H1 (cell line): Measurements from ENCODE around the gene RUVBL1. TPM values are rescaled to one million over a fixed set of nuclear protein-coding genes. Genes with fewer than 3 reads are reported as not detected.

Source experiments
- CTCF ChIA-PET: fragments of 300-600 bp; sonication (Branson Sonifier 250); formaldehyde crosslinking; loops from one replicate; lab custom pipeline; 2021; ENCODE audit not compliant: partially characterized antibody; lab: Charles Lee
- POLR2A ChIA-PET: fragments of 300-600 bp; sonication (Branson Sonifier 250); formaldehyde crosslinking; loops from one replicate; lab custom pipeline; 2021; ENCODE audit warnings: inconsistent platforms; ENCODE audit not compliant: partially characterized antibody; lab: Charles Lee
- DNase-seq, 2 experiments: peaks; one replicate each; pipeline versions ENCODE4 v3.0.0 to v3.0.0-alpha.2; 2010 to 2022; ENCODE audit warnings: low spot score in 2 of 2, low read depth in 1 of 2, mixed read lengths in 1 of 2
- FAIRE-seq: peaks from 2 replicates; lab custom pipeline; 2011; peaks lifted over from hg19 to GRCh38; lab: Jason Lieb, UNC
- H2AFZ ChIP-seq: 2 replicates; pipeline ENCODE4 v1.8.1; 2012; ENCODE audit warnings: low read length, inconsistent platforms
- H2AK5ac ChIP-seq: 2 replicates; pipeline ENCODE4 v1.6.1; 2013; ENCODE audit warnings: low read depth, low read length
- H2BK120ac ChIP-seq: replicated peaks from 2 replicates; pipeline ENCODE3; 2013; ENCODE audit warnings: low read depth, low read length, inconsistent platforms
- H2BK12ac ChIP-seq: 2 replicates; pipeline ENCODE4 v1.6.1; 2013; ENCODE audit warnings: low read depth, low read length
- H2BK15ac ChIP-seq: 2 replicates; pipeline ENCODE4 v1.6.1; 2013; ENCODE audit warnings: low read length
- H2BK20ac ChIP-seq: 2 replicates; pipeline ENCODE4 v1.6.1; 2013; ENCODE audit warnings: low read length
- H2BK5ac ChIP-seq: 2 replicates; pipeline ENCODE4 v1.6.1; 2013; ENCODE audit warnings: low read depth, low read length
- H3K14ac ChIP-seq: 2 replicates; pipeline ENCODE4 v1.6.1; 2013; ENCODE audit warnings: inconsistent platforms; ENCODE audit not compliant: insufficient read length
- H3K18ac ChIP-seq: 2 replicates; pipeline ENCODE4 v1.6.1; 2013; ENCODE audit warnings: low read length; ENCODE audit errors: extremely low read depth
- H3K23ac ChIP-seq: 2 replicates; pipeline ENCODE4 v1.6.1; 2013; ENCODE audit warnings: inconsistent platforms; ENCODE audit not compliant: insufficient read length
- H3K23me2 ChIP-seq: 2 replicates; pipeline ENCODE4 v1.6.1; 2013; ENCODE audit warnings: low read depth, low read length
- H3K27ac ChIP-seq: 2 replicates; pipeline ENCODE4 v1.6.1; 2011; ENCODE audit warnings: low read depth, low read length, inconsistent platforms
- H3K27me3 ChIP-seq, 4 experiments: replicated peaks in 1 of 4; 1 replicate in 1 of 4; 2 replicates in 3 of 4; pipeline versions ENCODE4 v1.6.1 to v1.8.1; 2011 to 2013; ENCODE audit warnings: low read length in 3 of 4, mild to moderate bottlenecking in 3 of 4, inconsistent platforms in 2 of 4, mixed read lengths in 2 of 4, moderate library complexity in 1 of 4; ENCODE audit not compliant: control insufficient read depth in 3 of 4, insufficient read depth in 3 of 4; ENCODE audit errors: extremely low read depth in 1 of 4
- H3K36me3 ChIP-seq, 4 experiments: 2 replicates each; pipeline versions ENCODE4 v1.6.1 to v1.8.1; 2011 to 2013; ENCODE audit warnings: mild to moderate bottlenecking in 4 of 4, low read length in 3 of 4, moderate library complexity in 2 of 4, control low read depth in 1 of 4, inconsistent platforms in 1 of 4; ENCODE audit not compliant: insufficient read depth in 4 of 4, control insufficient read depth in 2 of 4
- H3K4ac ChIP-seq: replicated peaks from 2 replicates; pipeline ENCODE3; 2013; ENCODE audit warnings: low read length, low read depth, mixed read lengths, inconsistent platforms; ENCODE audit not compliant: insufficient read length
- H3K4me1 ChIP-seq, 4 experiments: replicated peaks in 1 of 4; 1 replicate in 1 of 4; 2 replicates in 3 of 4; pipeline versions ENCODE4 v1.6.1 to v1.8.1; 2011 to 2013; ENCODE audit warnings: low read length in 3 of 4, inconsistent platforms in 2 of 4, mixed read lengths in 1 of 4; ENCODE audit not compliant: insufficient read depth in 4 of 4, control insufficient read depth in 3 of 4
- H3K4me2 ChIP-seq, 2 experiments: 2 replicates each; pipeline versions ENCODE4 v1.6.1 to v1.8.1; 2011 to 2013; ENCODE audit warnings: low read depth in 2 of 2, low read length in 2 of 2, control low read depth in 1 of 2, inconsistent platforms in 1 of 2, mild to moderate bottlenecking in 1 of 2; ENCODE audit not compliant: insufficient read depth in 1 of 2
- H3K4me3 ChIP-seq, 4 experiments: fragments of 200-600, 300-600 bp in 1 of 4; sonication (generic), shearing (Covaris generic), sonication (Bioruptor Twin) in 1 of 4; 2 replicates each; pipeline versions ENCODE4 v1.5.1 to v1.8.1; 2011 to 2016; ENCODE audit warnings: low read length in 4 of 4, low read depth in 3 of 4, control low read depth in 2 of 4, inconsistent platforms in 2 of 4, mild to moderate bottlenecking in 2 of 4, mixed read lengths in 1 of 4, moderate library complexity in 1 of 4; ENCODE audit not compliant: insufficient read depth in 2 of 4; ENCODE audit errors: extremely low read depth in 1 of 4
- H3K56ac ChIP-seq: replicated peaks from 2 replicates; pipeline ENCODE3; 2013; ENCODE audit warnings: low read depth, mild to moderate bottlenecking, mixed read lengths, low read length, inconsistent platforms; ENCODE audit not compliant: insufficient read length
- H3K79me1 ChIP-seq: 2 replicates; pipeline ENCODE4 v1.6.1; 2013; ENCODE audit warnings: low read depth, low read length, control low read depth
- H3K79me2 ChIP-seq, 2 experiments: 2 replicates each; pipeline versions ENCODE4 v1.6.1 to v1.8.1; 2012 to 2013; ENCODE audit warnings: low read length in 2 of 2, mild to moderate bottlenecking in 2 of 2, inconsistent platforms in 1 of 2; ENCODE audit not compliant: insufficient read depth in 2 of 2, control insufficient read depth in 1 of 2
- H3K9ac ChIP-seq, 4 experiments: replicated peaks in 1 of 4; 1 replicate in 1 of 4; 2 replicates in 3 of 4; pipeline versions ENCODE4 v1.6.1 to v1.8.1; 2011 to 2013; ENCODE audit warnings: low read depth in 3 of 4, low read length in 3 of 4, control low read depth in 2 of 4, mild to moderate bottlenecking in 2 of 4, moderate library complexity in 2 of 4, inconsistent platforms in 1 of 4; ENCODE audit errors: extremely low read depth in 1 of 4
- H3K9me3 ChIP-seq, 2 experiments: 2 replicates each; pipeline versions ENCODE4 v1.6.1 to v1.8.1; 2012 to 2013; ENCODE audit warnings: mild to moderate bottlenecking in 2 of 2, moderate library complexity in 2 of 2, control low read depth in 1 of 2, inconsistent platforms in 1 of 2, low read depth in 1 of 2, low read length in 1 of 2, mixed read lengths in 1 of 2; ENCODE audit not compliant: insufficient read depth in 2 of 2
- H4K20me1 ChIP-seq, 2 experiments: replicated peaks in 1 of 2; 2 replicates each; pipeline versions ENCODE3 to v1.8.1; 2011 to 2013; ENCODE audit warnings: inconsistent platforms in 2 of 2, low read length in 2 of 2, mild to moderate bottlenecking in 1 of 2; ENCODE audit not compliant: insufficient read depth in 2 of 2, control insufficient read depth in 1 of 2
- H4K5ac ChIP-seq: 2 replicates; pipeline ENCODE4 v1.6.1; 2013; ENCODE audit warnings: low read length, low read depth, mixed read lengths, inconsistent platforms; ENCODE audit not compliant: insufficient read length
- H4K8ac ChIP-seq: 2 replicates; pipeline ENCODE4 v1.8.0; 2013; ENCODE audit warnings: mild to moderate bottlenecking, moderate library complexity, low read length, inconsistent platforms; ENCODE audit not compliant: insufficient read depth; ENCODE audit errors: extremely low read depth
- H4K91ac ChIP-seq: replicated peaks from 2 replicates; pipeline ENCODE3; 2013; ENCODE audit warnings: low read length, mixed read lengths, inconsistent platforms; ENCODE audit not compliant: insufficient read length
- BACH1 ChIP-seq: IDR thresholded peaks from 2 replicates; pipeline ENCODE4 v1.6.1; 2012; ENCODE audit warnings: low read length, improper control_type of control experiment
- CTCF ChIP-seq, 3 experiments: IDR thresholded peaks; 1 replicate in 2 of 3; 2 replicates in 1 of 3; pipeline versions ENCODE4 v1.5.1 to v1.6.1; 2011; ENCODE audit warnings: low read length in 3 of 3, mild to moderate bottlenecking in 3 of 3, inconsistent platforms in 2 of 3, low read depth in 1 of 3, moderate library complexity in 1 of 3; ENCODE audit not compliant: insufficient read depth in 1 of 3; ENCODE audit errors: control extremely low read depth in 1 of 3
- E2F6 ChIP-seq: IDR thresholded peaks from 2 replicates; pipeline ENCODE4 v1.6.1; 2012; ENCODE audit warnings: inconsistent platforms
- NANOG ChIP-seq: IDR thresholded peaks from 2 replicates; pipeline ENCODE4 v1.6.1; 2011; ENCODE audit warnings: low read length, low read depth, mild to moderate bottlenecking, inconsistent platforms; ENCODE audit not compliant: insufficient read depth, poor library complexity, severe bottlenecking
- NRF1 ChIP-seq: IDR thresholded peaks from 2 replicates; pipeline ENCODE4 v1.6.1; 2011; ENCODE audit warnings: mild to moderate bottlenecking, low read depth, low read length, improper control_type of control experiment
- RAD21 ChIP-seq, 2 experiments: IDR thresholded peaks in 1 of 2; conservative IDR thresholded peaks in 1 of 2; 2 replicates each; pipeline ENCODE4 v1.6.1; 2011; ENCODE audit warnings: low read depth in 2 of 2, low read length in 2 of 2, improper control_type of control experiment in 1 of 2, inconsistent platforms in 1 of 2, mild to moderate bottlenecking in 1 of 2, moderate library complexity in 1 of 2
- RFX5 ChIP-seq: IDR thresholded peaks from 2 replicates; pipeline ENCODE4 v1.6.1; 2011; ENCODE audit warnings: low read depth, low read length, improper control_type of control experiment, borderline replicate concordance
- SP1 ChIP-seq: IDR thresholded peaks from 2 replicates; pipeline ENCODE4 v1.6.1; 2011; ENCODE audit warnings: low read depth, low read length
- SP2 ChIP-seq: IDR thresholded peaks from 2 replicates; pipeline ENCODE4 v1.6.1; 2012; ENCODE audit warnings: mild to moderate bottlenecking, low read length, inconsistent platforms
- WGBS, 2 experiments: shearing (Covaris generic) in 1 of 2; methylation state at CpG; one replicate each; pipeline versions ENCODE4 v1.1.6 to v1.1.7; 2013 to 2015; ENCODE audit warnings: low lambda C conversion rate in 2 of 2, mixed read lengths in 2 of 2, inconsistent platforms in 1 of 2, low coverage in 1 of 2, missing lambda C conversion rate in 1 of 2; ENCODE audit not compliant: insufficient replicate concordance in 2 of 2, insufficient coverage in 1 of 2, insufficient read length in 1 of 2; ENCODE audit errors: extremely low coverage in 1 of 2, missing lambda C conversion rate in 1 of 2; 5-methylcytosine and 5-hydroxymethylcytosine counted together
- polyA plus RNA-seq, 7 experiments: library from polyadenylated mRNA; depleted of rRNA in 3 of 7; stranded (reverse) in 5 of 7; unstranded in 2 of 7; fragments of >200 nt in 5 of 7; fragments of 200-250 nt in 2 of 7; gene quantifications; 1 replicate in 5 of 7; 2 replicates in 1 of 7; 4 replicates in 1 of 7; pipeline versions ENCODE4 v1.2.1 to v1.2.3, GENCODE V29; 2011 to 2013; ENCODE audit warnings: missing spikeins in 2 of 7, mixed read lengths in 2 of 7
- total RNA-seq: library from RNA; stranded (reverse); fragmentation: NEBNext Ultra II Directional; extraction: Animal tissue kit (Norgen Biotek cat#: 25700); gene quantifications from 2 replicates; pipeline ENCODE4 v1.2.1, GENCODE V29; 2021

The RUVBL1 gene
- total and polyA plus RNA-seq, 2 of the 8 experiments (the other 6 are each of a cell fraction or from before 2014, with no cell fraction given): 112 to 135 TPM

- Histone ChIP-seq H4K8ac (no peak overlapping the region), H3K79me1 (peaks cover 10% of the 10 kb centered on the region), H3K27ac (no peak overlapping the region), H3K4ac (no peak overlapping the region), H2BK15ac (no peak overlapping the region), H3K27me3 (no peaks in the 10 kb centered on the region), H2AK5ac (no peak overlapping the region), H2BK5ac (no peak overlapping the region), H2BK120ac (no peak overlapping the region), H3K23me2 (no peaks in the 10 kb centered on the region), H3K14ac (no peak overlapping the region), H3K23ac (no peak overlapping the region), H3K4me3 (no peak overlapping the region), H3K4me2 (no peak overlapping the region), H3K9ac (no peak overlapping the region), H2BK20ac (no peak overlapping the region), H2AFZ (no peak overlapping the region), H3K36me3 (peaks cover 25 to 70% (median 48%) of the 10 kb centered on the region in 4 experiments), H3K4me1 (no peaks in the 10 kb centered on the region; a peak in 1 of 7 replicates), H3K9me3 (no peaks in the 10 kb centered on the region), H4K5ac (no peak overlapping the region), H4K20me1 (peaks cover 6 to 9% of the 10 kb centered on the region in 2 experiments), H3K79me2 (peaks cover 0 to 59% of the 10 kb centered on the region in 2 experiments; a peak in 2 of 4 replicates), H2BK12ac (no peak overlapping the region), H3K56ac (no peak overlapping the region), H3K18ac (no peak overlapping the region), H4K91ac (no peak overlapping the region)
- ChIA-PET POLR2A (interaction anchor here (1.5 kb wide), 1 partner anchor 13 kb away, joined by 4 read pairs; no protein-coding TSS in a partner anchor), CTCF (interaction anchor here (0.8 kb wide), 4 partner anchors 18 to 1864 kb away, joined by 3 read pairs; no protein-coding TSS in a partner anchor)
- FAIRE-seq: no peak
- WGBS, 2 experiments: 94% methylated on average over 7 of the region's 7 CpGs; no CpG with 5 or more reads in 1 of the 2 experiments
- no peak for DNase-seq
- TF ChIP-seq CTCF (IDR thresholded peaks at IDR 0.05; ENCODE audit: control extremely low read depth in 1 of 3, insufficient read depth in 1 of 3, low read depth in 1 of 3, low read length in 3 of 3) (no peak), SP2 (no peak), E2F6 (no peak), NRF1 (no peak), RAD21 (IDR thresholded peaks at IDR 0.05 in 1 of 2, conservative IDR thresholded peaks at IDR 0.05 in 1 of 2; ENCODE audit: low read depth in 2 of 2, low read length in 2 of 2) (no peak), SP1 (no peak), RFX5 (no peak), NANOG (no peak), BACH1 (no peak)
Measured at GRCh38 chr3:128112357-128112968, 11.1 kb downstream of the RUVBL1 start.
